GM10248 (cell line): ENCODE measurements around the gene CFAP46.

Experiments
- CTCF ChIA-PET: fragments of 300-600 bp; sonication (Branson Sonifier 250); formaldehyde crosslinking; extraction: SDS; loops from one replicate; lab custom pipeline; 2021; ENCODE audit warnings: antibody characterized with exemption; lab: Yijun Ruan, JAX
- POLR2A ChIA-PET: fragments of 350-650 bp; sonication (Branson Sonifier 250); formaldehyde crosslinking; extraction: SDS; loops from one replicate; lab custom pipeline; 2020; ENCODE audit warnings: antibody characterized with exemption; lab: Yijun Ruan, JAX
- DNase-seq: peaks from one replicate; pipeline ENCODE4 v3.0.0; 2012; ENCODE audit errors: extremely low spot score
- CTCF ChIP-seq: IDR thresholded peaks from 2 replicates; pipeline ENCODE4 v1.5.1; 2012; ENCODE audit warnings: mild to moderate bottlenecking, low read depth; ENCODE audit errors: extremely low read depth, missing control alignments, control extremely low read depth

The CFAP46 gene

DNA sequence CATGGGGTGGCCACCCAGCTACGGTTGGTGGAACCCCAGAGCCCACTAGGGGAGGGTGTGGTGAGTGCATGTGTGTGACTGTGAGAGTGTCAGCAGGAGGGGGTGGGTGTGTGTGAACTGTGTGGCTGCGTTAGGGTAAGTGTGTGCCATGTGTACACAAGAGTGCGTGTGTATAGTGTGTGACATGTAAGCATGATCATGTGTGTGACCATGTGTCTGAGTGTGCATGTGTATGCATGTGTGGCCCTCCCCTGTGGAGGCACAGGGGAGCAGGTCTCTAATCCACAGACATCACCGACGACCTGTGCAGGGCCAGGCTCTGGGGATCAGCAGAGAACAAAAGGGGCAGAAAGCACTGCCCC is 3.5 kb upstream of the CFAP46 start:
- POLR2A ChIA-PET = no interaction called here
- no peak for DNase-seq
- no peak for TF ChIP-seq CTCF
- CTCF ChIA-PET = no interaction called here

DNA sequence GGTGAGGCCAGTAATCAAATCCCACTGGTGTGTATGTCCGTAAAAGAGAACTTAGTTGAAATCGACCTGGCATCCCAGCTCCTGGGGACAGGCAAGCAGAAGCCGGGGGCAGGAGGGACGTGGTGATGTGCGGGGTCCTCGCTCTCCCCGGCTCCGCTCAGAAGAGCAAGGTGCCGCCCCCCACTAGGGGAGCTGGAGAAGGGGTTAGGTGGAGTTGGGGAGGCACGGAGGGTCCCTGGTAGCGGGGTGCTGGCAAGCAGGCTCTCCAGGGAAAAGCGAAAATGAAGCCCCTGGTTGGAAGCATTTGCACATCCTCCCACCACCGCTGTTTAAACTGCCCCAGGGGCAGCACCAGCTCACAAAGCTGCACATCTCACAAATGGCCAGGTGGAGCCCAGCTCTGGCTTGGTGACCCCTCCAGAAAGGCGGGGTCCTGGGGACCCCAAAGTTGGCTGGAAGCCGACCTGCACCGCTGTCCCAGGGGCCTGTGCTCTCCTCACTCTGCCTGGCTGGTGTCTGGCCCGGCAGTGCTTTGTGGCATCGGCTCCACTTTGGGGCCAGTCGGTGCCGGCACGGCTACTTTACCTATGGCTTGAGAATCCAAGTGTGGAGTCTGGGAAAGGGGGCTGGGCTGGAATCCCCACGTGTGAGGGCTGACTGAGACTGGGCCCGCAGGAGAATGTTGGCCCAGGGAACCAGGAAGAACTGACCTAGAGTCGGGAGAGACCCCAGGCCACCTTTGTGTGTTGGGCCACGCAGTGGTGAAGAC is 2.9 kb upstream of the CFAP46 start:
- ChIA-PET POLR2A (no interaction called here), CTCF (no interaction called here)
- DNase-seq = no peak
- no peak for TF ChIP-seq CTCF

GRCh38 chr10:132944510-132944909 is 2.1 kb upstream of the CFAP46 start:
- TF ChIP-seq CTCF = no peak
- POLR2A ChIA-PET = no interaction called here
- DNase-seq = no peak
- CTCF ChIA-PET = no interaction called here

DNA sequence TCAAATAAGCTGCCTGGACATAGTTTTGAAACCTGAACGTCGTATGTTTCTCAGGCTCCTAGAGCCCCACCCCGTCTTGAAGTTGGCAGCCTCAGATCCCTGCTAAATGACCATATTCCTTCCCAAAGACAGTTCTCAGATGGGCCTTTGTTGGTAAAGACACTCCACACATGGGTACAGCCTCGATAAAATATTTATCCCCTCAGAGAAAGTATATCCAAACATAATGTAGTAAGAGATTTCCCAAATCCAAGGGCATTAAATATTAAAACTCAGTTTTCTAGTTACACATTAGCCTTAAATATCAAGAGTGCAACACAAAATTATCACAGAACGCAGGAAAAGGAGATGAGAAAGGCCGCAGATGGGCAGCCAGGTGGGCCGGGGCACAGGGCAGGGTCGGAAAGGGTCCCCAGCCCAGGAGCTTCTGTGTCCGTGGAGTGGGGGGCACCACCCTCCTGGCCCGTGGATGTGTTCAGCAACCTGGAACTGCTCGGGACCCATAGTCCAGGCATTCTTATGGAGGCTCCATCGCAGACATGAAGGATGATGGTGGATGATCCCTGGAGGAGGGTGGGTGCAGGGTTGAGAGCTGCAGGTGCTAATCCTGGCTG is 1.5 kb upstream of the CFAP46 start:
- ChIA-PET CTCF (no interaction called here), POLR2A (no interaction called here)
- DNase-seq = no peak
- TF ChIP-seq CTCF = no peak

GRCh38 chr10:132943058-132943790 is 854 bp upstream of the CFAP46 start:
- POLR2A ChIA-PET = no interaction called here
- DNase-seq = no peak
- TF ChIP-seq CTCF = no peak
- CTCF ChIA-PET = no interaction called here

GRCh38 chr10:132941640-132942051 is 724 bp downstream of the CFAP46 start:
- DNase-seq = no peak
- no peak for TF ChIP-seq CTCF
- POLR2A ChIA-PET = no interaction called here
- CTCF ChIA-PET = no interaction called here
